HG02970 (cell line): ENCODE results near the gene DRC7.

Experiments
- ATAC-seq: cut with Tn5 transposase; IDR thresholded peaks from one replicate; pipeline ENCODE4 v1.9.1; 2021; ENCODE audit warnings: mild to moderate bottlenecking, moderate library complexity, moderate number of reproducible peaks; ENCODE audit not compliant: unreplicated experiment, low FRiP score

The DRC7 gene, protein sequence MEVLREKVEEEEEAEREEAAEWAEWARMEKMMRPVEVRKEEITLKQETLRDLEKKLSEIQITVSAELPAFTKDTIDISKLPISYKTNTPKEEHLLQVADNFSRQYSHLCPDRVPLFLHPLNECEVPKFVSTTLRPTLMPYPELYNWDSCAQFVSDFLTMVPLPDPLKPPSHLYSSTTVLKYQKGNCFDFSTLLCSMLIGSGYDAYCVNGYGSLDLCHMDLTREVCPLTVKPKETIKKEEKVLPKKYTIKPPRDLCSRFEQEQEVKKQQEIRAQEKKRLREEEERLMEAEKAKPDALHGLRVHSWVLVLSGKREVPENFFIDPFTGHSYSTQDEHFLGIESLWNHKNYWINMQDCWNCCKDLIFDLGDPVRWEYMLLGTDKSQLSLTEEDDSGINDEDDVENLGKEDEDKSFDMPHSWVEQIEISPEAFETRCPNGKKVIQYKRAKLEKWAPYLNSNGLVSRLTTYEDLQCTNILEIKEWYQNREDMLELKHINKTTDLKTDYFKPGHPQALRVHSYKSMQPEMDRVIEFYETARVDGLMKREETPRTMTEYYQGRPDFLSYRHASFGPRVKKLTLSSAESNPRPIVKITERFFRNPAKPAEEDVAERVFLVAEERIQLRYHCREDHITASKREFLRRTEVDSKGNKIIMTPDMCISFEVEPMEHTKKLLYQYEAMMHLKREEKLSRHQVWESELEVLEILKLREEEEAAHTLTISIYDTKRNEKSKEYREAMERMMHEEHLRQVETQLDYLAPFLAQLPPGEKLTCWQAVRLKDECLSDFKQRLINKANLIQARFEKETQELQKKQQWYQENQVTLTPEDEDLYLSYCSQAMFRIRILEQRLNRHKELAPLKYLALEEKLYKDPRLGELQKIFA

DNA sequence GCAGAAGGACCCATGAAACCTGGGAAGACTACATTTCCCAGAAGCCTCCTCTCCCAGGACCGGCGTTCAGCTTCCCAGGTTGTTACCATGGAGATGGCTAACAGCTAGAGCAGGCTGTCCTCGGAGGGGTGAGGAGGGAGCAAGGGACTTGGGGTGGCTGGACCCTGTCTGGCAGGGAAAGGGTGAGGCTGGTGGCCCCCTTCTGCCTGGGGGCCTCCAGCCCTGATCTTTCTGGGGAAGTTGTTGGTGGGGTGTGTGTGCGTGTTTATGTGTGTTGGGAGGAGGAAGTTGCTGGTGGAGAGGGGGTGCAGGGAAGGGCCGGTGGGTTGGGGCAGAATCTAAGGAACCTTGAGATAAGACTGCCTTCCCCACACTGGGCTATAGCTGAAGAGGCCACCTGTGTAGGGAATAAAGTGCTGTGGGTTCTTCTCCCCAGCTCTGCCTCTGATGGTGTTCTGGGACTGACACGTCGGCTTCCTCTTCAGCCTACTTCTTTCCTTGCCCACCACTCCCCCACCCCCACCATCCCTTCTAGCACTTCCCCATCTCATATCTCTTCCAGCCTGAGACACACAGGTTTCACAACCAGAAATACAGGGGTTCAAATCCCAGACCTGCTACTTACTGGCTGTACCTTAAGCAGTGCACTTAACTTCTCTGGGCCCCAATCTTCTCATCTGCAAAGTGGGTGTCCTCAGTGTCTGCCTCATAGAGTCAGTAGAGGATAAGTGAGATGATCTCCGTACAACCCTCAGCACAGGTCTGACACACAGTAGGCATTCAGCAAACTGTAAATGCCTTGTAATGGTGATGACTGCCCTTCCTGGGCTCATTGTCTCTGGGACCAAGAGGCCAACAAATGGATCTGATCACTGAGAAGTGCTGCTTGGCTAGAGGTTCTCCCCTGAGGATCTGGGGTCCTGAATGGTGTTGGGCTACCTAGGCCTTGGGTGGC lies at the start of gene DRC7:
DRC7 (plus strand) TSS at position 82 of the 955 bp plus-strand sequence. CDS start 3,144 bp downstream, outside the sequence.
- ATAC-seq = no peak

DNA sequence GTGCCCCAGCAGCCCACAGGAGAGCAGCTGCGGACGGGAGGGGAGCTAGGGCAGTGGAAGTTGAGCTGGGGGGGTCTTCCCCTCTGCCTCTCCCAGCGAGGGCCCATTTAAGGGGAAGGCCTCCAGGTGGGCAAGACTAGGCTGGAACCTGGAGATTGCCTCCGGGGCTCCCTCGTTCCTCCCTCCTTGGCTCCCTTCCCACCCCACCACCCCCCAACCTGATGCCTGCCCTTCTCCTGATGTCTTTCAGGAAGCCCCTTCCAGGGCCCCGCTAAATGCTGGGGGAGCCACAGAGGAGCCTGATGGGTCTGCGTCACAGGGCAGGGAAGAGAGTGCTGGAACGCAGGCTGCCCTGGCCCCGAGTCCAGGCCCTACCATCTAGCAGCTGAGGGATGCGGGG lies 49.4 kb upstream of the DRC7 start:
- ATAC-seq = no peak

DNA sequence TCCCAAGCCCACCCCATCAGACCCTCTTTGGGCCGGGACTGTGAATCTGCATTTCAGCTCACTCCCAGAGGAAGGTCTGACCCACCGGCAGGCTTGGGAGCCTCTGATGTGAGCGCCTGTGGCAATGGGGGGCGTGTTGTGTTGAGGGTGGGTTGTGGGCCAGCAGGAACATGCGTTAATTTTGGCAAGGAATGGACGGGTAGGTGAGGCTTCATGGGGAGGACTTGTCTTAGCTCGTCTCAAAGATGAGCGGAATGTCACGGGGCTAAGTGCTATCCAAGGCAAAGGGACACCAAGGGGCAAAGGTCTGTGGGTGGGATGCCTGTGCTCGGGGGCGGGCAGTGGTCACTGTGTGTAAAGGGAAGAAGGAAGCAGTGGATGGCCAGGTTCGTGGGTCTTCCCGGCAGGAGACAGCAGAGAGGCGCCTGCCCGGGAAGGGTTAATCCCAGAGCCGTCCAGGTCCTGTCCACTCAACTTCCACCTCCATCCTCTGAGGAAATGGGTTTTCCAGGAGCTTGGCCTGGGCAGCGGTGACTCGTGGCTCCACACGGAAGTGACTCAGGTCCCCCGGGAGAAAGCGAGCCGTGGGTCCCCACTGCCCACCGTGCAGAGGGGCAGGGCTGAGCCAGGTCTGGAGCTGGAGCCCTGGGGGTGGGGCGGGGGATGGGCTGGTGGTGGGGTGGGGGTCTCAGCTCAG lies 48.8 kb upstream of the DRC7 start:
- no peak for ATAC-seq

DNA sequence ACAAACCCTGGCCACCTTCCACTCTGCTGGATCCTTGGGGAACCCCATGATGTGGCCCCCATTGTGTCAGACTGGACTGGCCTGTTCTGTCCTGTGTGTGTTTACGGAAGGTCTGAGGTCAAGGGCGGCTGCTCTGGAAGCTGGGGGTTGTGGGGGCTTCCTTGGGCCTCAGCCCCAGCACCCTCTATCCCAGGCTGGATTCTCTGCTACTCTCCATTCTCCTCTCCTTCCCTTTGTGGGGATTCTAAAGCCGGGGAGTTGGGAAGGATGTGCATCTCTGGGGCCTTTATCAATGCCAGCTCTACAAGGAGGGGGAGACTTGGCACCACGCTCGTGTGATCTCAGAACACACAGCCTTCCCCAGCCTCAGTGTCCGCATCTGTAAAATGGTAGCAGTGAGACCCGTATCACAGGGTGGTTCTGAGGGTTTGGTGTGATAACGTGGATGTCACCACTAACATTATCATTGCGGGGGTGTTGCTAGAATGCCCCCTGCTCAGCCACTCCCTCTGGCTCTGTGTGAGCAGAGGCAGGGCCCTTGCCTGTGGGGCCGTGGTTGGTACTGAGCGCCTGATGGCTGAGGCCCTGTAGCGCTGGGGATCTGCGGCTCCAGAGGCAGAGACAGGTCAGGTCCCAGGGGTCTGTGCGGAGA lies 48.1 kb upstream of the DRC7 start:
- no peak for ATAC-seq

DNA sequence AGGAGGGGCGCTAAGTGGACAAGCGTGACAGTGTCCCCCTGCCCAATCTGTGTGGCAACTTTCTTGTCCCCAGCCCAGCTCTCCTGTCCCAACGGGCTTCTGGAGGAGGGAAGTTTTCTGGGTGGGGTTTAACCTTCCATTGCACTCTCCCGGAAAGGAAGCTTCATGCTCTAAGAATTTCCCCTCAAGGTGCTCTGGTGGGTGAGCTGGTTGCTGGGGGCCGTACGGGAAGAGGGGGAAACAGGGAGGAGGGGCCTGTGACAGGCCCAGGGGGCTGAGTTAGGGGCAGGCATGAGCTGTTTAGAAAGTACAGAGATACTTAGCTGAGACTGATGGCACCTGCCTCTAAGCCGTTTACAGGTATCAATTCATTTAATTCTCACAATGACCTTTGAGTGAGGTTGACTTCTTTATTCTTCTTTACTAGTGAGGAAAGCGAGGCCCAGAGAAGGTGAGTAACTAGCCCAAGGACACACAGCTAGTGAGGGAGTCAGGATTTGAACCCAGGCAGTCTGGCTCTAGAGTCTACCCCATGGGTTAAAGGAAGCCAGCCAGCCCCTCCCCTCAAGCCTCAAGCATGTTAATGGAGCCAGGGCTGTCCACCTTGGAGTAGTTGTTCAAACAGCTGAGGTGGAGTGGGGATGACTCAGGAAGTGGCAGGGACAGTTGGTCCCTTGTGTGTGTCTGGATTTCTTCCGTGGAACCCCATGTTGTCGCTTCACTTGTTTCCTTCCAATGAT lies 47.3 kb upstream of the DRC7 start:
- ATAC-seq = no peak

DNA sequence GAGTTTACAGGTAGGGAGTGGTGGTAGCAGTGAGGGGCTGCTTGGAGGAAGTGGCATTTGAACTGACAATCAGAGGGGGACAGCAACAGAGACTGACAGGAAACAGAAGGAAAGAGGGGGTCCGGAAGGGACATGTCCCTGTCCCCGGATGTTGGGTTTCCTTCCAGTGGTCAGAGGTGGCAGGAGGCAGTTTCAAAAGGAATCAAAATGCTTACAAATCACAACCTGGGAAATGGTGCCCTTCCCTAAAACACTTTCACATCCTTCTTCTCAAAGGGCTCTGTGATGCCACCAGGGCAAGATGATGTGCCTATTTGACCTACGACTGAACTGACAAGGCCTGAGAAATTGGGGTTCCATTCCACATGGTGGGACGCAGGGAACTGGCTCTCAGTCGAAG lies 46.5 kb upstream of the DRC7 start:
- no peak for ATAC-seq

DNA sequence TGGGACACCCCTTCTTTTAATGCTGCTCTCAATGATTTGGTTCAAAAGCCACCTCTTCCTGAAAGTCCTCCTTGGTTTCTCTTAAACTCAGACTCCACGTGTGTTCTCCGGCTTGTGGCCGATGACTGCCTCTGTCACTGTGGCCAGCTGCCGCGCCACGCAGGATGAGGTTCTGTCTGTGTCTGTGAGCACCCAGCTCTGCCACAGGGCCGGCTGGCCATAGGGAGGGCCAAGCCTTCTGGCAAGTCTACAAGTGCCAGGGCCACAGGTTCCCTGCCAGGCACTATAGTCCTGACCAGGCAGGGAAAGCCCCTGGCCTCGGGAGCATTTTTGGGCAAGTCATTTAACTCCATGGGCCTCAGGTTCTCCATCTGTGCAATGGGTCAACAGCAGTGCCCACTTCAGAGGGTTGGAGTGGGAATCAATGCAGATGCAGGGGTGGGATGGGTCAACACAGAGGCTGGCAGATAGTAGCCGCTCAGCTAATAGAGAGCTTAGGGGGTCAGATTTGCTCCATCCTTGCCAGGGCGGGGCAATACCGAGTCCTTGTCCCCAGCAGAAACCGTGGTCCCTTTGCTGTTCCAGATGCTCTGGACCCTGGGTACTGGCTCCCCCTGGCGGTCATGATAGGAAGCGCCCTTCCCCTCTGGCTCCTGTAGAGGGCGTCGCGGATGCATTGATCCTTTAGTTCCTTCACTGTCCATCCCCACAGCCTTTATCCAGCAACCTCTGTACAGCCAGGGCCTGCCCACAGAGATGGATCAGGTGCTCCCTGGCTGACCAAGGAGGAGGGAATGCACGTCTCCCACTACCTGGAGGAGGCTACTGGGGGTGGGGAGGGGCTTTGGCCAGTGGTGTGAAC lies 45.8 kb upstream of the DRC7 start:
- no peak for ATAC-seq

DNA sequence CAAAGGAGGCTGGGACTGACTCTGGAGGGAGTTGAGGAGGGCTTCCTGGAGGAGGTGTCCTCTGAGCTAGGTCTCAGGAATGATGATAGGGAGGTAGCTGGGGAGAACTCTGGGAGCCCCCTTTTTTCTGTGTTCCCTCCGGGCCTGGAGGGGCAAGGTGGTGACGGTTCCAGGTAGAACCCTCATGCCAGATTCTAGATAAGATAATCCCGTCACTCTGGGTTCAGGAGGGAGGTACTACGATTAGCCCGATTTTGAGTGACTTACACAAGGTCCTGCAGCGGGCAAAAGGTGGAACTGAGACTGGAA lies 45.2 kb upstream of the DRC7 start:
- ATAC-seq = no peak

DNA sequence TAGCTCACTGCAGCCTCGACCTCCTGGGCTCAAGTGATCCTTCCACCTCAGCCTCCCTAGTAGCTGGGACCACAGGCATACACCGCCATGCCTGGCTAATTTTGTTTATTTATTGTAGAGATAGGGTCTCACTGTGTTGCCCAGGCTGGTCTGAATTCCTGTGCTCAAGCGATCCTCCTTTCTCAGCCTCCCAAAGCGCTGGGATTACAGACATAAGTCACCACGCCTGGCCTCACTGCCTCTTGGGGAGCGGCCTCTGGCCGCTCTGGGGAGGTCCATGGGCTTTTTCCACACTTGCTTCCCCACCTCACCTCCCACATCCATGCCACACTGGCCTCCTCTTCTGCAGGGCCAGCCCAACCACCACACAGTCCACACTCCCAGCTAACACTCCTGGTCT lies 44.8 kb upstream of the DRC7 start:
- ATAC-seq = no peak

DNA sequence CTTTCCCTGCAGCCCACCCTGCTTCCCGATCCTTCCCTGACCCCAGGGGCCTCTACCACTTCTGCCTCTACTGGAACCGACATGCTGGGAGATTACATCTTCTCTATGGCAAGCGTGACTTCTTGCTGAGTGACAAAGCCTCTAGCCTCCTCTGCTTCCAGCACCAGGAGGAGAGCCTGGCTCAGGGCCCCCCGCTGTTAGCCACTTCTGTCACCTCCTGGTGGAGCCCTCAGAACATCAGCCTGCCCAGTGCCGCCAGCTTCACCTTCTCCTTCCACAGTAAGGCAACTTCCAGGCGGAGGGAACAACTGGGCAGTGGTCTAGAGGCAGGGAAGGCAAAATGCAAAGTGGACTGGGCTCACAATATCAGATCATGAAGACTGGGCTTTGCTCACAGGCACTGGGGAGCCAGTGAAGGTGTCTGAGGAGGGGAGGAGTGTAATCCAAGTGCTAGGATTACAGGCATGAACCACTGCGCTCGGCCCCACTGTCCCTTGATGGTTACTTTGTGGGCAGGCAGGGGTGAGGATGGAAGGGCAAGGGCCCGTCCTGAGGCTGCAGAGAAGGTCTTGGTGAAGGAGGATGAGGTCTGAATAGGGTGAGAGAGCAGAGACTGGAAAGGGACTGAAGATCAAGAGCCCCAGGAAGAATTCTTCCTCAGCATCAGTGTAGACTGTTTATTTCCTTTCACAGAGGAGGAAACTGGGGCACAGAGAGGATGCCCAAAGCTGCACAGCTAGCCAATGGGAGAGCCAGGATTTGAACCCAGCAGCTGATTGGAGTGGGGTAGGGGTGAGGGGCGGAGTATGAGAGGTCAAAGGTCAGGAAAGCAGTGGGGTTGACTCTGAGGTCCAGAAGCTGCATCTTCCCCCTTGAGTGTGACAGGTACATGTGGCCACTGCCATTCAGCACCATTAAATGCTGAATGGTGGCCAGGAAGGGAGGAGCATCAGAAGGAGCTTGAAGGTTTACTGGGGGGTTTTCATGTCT lies 43.0 kb upstream of the DRC7 start:
- no peak for ATAC-seq

DNA sequence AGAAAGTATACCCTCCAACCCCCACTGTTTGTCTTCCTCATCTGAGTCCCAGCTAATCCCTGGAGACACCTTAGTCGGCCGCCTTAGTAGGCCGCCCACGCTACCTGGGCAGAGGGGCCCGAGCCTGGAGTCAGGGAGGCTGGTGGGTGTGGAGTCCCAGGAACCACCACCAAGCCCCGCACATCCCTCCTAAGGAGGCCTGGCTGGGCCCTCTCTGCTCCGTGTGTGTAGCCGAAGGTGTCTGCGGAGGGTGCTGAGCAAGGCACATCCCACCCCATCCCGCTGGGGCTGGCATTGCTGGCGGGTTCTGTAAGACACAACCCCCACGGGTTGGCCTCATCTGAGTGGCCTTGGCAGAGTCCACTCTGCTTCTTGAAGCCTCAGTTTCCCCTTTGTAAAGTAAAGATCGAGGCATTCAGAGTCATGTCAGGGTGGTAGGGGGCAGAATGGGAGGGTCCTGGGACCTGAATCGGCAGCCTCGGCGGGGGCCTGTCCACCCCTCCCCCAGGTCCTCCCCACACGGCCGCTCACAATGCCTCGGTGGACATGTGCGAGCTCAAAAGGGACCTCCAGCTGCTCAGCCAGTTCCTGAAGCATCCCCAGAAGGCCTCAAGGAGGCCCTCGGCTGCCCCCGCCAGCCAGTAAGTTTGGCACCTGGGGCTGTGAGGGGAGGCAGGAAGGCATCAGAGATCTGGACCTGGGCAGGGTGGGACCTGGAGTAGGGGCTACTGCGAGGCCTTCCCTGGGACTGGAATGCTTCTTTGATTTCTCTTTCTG lies 41.7 kb upstream of the DRC7 start:
- ATAC-seq = no peak

DNA sequence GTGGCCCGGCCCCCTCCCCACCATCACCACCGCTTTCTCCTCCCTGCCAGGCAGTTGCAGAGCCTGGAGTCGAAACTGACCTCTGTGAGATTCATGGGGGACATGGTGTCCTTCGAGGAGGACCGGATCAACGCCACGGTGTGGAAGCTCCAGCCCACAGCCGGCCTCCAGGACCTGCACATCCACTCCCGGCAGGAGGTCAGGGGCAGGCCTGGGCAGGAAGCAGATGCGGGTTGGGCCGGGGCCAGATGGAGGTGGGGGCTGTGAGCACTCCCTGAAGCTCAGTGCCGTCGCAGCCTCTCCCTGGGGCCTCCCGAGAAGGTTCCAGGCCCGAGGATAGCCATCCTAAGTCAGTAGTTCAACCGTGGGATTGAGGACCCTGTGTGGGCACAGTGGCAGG lies 40.7 kb upstream of the DRC7 start:
- no peak for ATAC-seq

DNA sequence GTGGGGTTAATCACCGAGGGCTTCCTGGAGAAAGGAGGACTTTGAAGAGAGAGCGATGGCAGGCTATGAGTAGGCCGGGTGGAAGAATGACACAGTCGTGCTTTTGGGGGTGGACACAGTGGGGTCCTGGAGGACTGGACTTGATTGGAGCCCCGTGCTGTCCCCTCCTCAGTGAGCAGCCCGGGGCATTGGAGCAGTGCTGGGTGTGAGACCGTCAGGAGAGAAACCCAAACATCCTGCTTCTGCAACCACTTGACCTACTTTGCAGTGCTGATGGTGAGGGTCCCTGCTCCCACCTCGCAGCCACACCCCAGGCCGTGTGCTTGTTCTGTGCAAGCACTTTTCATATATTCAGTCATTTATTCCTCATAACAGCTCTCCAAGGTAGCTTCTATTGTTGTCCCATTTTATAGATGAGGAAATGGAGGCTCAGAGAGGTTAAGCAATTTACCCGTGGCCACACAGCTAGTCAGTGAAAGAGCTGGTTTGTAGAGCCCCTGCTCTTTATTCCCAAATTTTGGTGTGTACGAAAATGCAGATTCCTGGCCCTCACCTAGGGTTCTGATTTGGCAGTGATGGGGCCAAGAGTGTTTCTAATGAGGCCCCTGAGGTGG lies 38.2 kb upstream of the DRC7 start:
- ATAC-seq = no peak

DNA sequence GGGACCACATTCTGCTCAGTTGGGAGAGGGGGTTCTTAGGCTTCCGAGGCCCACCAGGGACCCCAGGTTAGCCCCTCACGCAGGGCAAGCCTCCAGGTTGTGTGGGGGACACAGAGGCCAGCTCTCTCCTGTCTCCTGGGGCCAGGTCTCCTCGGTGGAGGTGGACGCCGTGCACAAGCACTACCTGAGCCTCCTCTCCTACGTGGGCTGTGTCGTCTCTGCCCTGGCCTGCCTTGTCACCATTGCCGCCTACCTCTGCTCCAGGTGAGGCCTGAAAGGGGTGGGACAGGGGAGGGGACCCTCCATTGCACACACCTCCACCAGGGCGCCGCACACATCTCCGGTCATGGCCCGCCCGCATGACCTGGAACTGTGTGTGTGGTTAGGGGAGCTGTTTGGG lies 37.4 kb upstream of the DRC7 start:
- no peak for ATAC-seq

DNA sequence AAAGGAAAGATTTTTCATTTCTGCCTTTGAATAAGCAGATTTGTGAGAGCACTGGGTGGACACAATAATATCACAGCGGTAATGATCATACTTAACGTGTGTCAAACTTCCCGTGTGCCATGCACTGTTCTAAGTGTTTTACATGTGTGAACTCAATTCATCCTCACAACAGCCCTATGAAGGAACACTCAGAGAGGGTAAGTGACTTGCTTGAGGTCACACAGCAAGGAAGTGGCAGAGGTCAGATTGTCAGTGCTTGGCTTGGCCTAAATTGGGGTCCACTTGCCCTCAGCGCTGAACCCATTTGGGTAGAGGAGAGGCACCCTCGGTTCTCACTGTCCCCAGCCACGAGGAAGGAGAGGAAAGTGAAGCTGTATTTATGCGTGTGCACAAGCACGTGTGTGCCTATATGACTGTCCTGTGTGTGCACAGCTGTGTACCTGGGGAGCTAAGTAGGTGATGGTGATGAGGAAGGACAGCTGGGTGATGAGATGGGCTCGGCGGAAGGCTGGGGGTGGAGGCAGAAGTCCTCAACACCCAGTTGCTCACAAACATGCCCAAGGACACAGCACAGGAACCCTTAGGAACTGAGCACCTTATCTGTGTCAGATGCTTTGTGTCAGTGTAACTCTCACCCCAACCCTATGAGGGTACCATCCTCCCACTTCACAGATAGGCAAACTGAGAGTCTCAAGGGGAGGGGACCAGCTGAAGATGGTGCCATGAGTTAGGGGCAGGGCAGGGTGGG lies 36.3 kb upstream of the DRC7 start:
- no peak for ATAC-seq
